ACC112 (cell line): ENCODE measurements around the gene DNM1.
"Not testable (repeated sequence)": the region's sequence is repeated elsewhere in the genome, so short reads cannot be mapped to it uniquely, and the experiment has no call there.

Source experiments
- H2AFZ ChIP-seq: fragments of 200-600 bp; sonication (generic); one replicate; pipeline ENCODE4 v1.6.0; 2017; ENCODE audit warnings: antibody characterized with exemption, low read length; ENCODE audit not compliant: unreplicated experiment
- H3K27ac ChIP-seq: fragments of 200-600 bp; sonication (generic); 2 replicates; pipeline ENCODE4 v1.5.1; 2014; ENCODE audit warnings: low read depth, mild to moderate bottlenecking, antibody characterized with exemption, low read length, moderate library complexity
- H3K27me3 ChIP-seq: fragments of 200-600 bp; sonication (generic); 2 replicates; pipeline ENCODE4 v1.6.1; 2014; ENCODE audit warnings: mild to moderate bottlenecking, antibody characterized with exemption, low read length, moderate library complexity, mixed read lengths; ENCODE audit not compliant: insufficient read depth
- H3K36me3 ChIP-seq: fragments of 200-600 bp; sonication (generic); 2 replicates; pipeline ENCODE4 v1.6.1; 2016; ENCODE audit warnings: mild to moderate bottlenecking, antibody characterized with exemption, low read length, moderate library complexity, mixed read lengths; ENCODE audit not compliant: insufficient read depth
- H3K4me1 ChIP-seq: fragments of 200-600 bp; sonication (generic); one replicate; pipeline ENCODE4 v1.6.1; 2016; ENCODE audit warnings: low read length, mixed read lengths; ENCODE audit not compliant: insufficient read depth, unreplicated experiment, control insufficient read depth
- H3K4me3 ChIP-seq: fragments of 200-600 bp; sonication (generic); 2 replicates; pipeline ENCODE4 v1.5.1; 2014; ENCODE audit warnings: mild to moderate bottlenecking, low read depth, low read length
- H3K79me2 ChIP-seq: fragments of 200-600 bp; sonication (generic); one replicate; pipeline ENCODE4 v1.6.0; 2016; ENCODE audit warnings: low read length; ENCODE audit not compliant: control insufficient read depth, unreplicated experiment, insufficient read depth

DNM1 gene

GRCh38 chr9:128216781-128217553, 13.8 kb downstream of the DNM1 start:
- Histone ChIP-seq H3K4me1 (peaks cover 28% of the 10 kb centered on the region), H3K4me3 (no peak overlapping the region), H3K79me2 (no peaks in the 10 kb centered on the region), H3K36me3 (no peaks in the 10 kb centered on the region), H2AFZ (no peak overlapping the region), H3K27ac (peak overlapping the region; percentile 55), H3K27me3 (no peaks in the 10 kb centered on the region)

DNA sequence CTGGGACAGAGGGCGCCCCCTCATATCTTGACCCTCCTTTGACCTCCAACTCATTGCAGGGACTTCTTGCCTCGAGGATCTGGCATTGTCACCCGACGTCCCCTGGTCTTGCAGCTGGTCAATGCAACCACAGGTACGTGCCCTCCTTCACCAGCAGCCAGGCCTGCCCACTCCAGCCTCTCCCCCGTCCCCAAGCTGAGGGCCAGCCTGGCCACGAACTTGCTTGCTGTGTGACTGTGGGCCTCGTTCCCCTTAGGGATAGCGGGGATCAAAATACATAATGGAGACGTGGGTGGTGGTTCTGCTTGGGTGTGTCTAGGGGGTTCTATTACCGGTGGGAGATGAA, 15.0 kb downstream of the DNM1 start:
- Histone ChIP-seq H3K27me3 (no peaks in the 10 kb centered on the region), H3K4me1 (peaks cover 28% of the 10 kb centered on the region), H3K79me2 (no peaks in the 10 kb centered on the region), H3K36me3 (no peaks in the 10 kb centered on the region), H2AFZ (no peak overlapping the region), H3K27ac (no peak overlapping the region), H3K4me3 (no peak overlapping the region)

DNA sequence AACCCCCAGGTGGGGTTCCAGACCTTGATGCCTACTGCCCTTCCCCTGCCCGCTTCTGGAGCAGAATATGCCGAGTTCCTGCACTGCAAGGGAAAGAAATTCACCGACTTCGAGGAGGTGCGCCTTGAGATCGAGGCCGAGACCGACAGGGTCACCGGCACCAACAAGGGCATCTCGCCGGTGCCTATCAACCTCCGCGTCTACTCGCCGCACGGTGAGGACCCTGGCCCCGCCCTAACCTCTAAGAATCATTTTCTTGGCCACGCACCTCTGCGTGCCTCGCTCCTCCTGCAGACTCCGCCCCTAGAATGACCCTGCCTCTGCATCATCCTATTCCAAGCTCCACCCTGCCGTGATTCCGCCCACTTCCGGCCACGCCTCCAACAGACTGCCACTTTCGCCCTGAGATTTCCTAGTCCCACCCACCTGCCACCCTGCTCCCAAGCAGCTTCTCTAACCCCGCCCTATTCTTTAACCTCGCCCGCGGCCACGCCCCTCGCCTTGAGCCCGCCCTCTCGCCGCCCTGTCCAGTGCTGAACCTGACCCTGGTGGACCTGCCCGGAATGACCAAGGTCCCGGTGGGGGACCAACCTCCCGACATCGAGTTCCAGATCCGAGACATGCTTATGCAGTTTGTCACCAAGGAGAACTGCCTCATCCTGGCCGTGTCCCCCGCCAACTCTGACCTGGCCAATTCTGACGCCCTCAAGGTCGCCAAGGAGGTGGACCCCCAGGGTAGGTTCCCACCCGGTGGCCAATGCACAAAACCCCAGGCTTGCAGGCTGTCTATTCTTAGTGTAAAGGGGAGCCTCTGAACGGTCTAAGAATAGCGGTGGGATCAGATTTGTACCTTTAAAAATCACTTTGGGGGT, 15.6 kb downstream of the DNM1 start:
- H2AFZ ChIP-seq, result no peak overlapping the region
- no peaks in the 10 kb centered on the region for H3K79me2 ChIP-seq
- no peaks in the 10 kb centered on the region for H3K27me3 ChIP-seq
- H3K27ac ChIP-seq, result no peak overlapping the region
- no peak overlapping the region for H3K4me3 ChIP-seq
- peaks cover 28% of the 10 kb centered on the region for H3K4me1 ChIP-seq
- no peaks in the 10 kb centered on the region for H3K36me3 ChIP-seq

DNA sequence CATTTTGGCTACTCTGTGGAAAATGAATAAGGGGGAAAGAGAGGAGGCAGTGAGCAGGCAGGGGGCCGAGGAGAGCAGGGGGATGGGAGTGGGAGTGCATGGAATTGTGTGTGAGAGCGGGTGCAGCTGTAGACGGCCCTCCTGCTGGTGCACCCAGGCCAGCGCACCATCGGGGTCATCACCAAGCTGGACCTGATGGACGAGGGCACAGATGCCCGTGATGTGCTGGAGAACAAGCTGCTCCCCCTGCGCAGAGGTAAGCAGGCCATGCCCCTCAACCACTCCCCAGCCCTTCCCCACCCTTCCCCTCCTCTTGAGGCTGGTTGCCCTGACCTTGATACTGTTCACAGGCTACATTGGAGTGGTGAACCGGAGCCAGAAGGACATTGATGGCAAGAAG, 16.7 kb downstream of the DNM1 start:
- H3K79me2 ChIP-seq, result no peaks in the 10 kb centered on the region
- H3K4me1 ChIP-seq, result peaks cover 24% of the 10 kb centered on the region
- H3K27me3 ChIP-seq, result no peaks in the 10 kb centered on the region
- H3K36me3 ChIP-seq, result no peaks in the 10 kb centered on the region
- H3K27ac ChIP-seq, result no peak overlapping the region
- no peak overlapping the region for H3K4me3 ChIP-seq
- H2AFZ ChIP-seq, result no peak overlapping the region

DNA sequence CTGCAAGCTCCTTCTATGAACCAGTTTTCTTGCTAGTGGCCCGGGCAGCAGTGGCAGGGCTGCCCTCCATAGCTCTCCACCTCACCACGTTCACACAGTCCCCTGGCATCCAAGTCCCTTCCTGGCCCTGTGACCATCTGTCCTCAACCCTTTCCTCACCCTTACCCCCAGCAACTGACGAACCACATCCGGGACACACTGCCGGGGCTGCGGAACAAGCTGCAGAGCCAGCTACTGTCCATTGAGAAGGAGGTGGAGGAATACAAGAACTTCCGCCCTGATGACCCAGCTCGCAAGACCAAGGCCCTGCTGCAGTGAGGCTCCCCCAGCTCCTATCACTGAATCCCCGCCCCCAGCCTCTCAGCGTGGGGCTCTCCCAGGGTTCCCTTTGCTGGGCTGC, 18.8 kb downstream of the DNM1 start:
- no peak overlapping the region for H3K27ac ChIP-seq
- H3K36me3 ChIP-seq, result no peaks in the 10 kb centered on the region
- H2AFZ ChIP-seq, result no peak overlapping the region
- H3K4me3 ChIP-seq, result no peak overlapping the region
- no peaks in the 10 kb centered on the region for H3K27me3 ChIP-seq
- H3K4me1 ChIP-seq, result peaks cover 2% of the 10 kb centered on the region
- H3K79me2 ChIP-seq, result no peaks in the 10 kb centered on the region

- Histone ChIP-seq H3K27ac (no peak overlapping the region), H3K36me3 (no peaks in the 10 kb centered on the region), H3K27me3 (no peaks in the 10 kb centered on the region), H3K79me2 (no peaks in the 10 kb centered on the region), H3K4me3 (no peak overlapping the region), H3K4me1 (no peaks in the 10 kb centered on the region), H2AFZ (no peak overlapping the region)
These were observed 19.9 kb downstream of the DNM1 start for GRCh38 chr9:128222880-128223670.

- no peaks in the 10 kb centered on the region for H3K27me3 ChIP-seq
- H3K4me3 ChIP-seq, result no peak overlapping the region
- no peak overlapping the region for H3K27ac ChIP-seq
- no peak overlapping the region for H2AFZ ChIP-seq
- no peaks in the 10 kb centered on the region for H3K36me3 ChIP-seq
- no peaks in the 10 kb centered on the region for H3K79me2 ChIP-seq
- H3K4me1 ChIP-seq, result no peaks in the 10 kb centered on the region
These were observed 21.7 kb downstream of the DNM1 start for GRCh38 chr9:128224877-128225276.

DNA sequence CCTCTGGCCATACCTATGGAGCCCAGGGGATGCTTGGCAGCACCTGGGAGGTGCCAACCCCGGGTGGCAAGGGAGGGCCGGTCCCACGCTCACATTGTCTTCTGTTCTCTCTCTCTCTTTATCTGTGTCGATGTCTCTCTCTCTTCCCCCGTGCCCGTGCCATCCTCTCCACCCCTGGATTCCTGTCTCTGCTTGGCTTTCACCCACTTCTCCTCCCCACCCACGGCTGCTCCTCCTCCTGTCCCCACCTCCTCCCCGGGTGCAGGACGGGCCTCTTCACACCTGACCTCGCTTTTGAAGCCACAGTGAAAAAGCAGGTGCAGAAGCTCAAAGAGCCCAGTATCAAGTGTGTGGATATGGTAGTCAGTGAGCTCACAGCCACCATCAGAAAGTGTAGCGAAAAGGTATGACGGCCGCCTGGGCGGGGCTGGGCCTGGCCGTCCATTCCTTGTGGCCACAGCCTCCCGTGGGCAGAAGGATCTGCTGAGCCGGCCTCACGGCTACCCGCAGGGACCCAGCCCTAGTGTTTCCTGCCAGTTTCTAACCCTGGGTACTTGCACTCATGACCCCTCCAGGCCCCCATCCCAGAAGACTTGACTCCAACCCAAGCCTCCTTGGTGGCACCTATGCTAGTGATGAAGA, 22.7 kb downstream of the DNM1 start:
- no peak overlapping the region for H3K4me3 ChIP-seq
- H3K27me3 ChIP-seq, result no peaks in the 10 kb centered on the region
- H3K79me2 ChIP-seq, result no peaks in the 10 kb centered on the region
- no peaks in the 10 kb centered on the region for H3K36me3 ChIP-seq
- H3K27ac ChIP-seq, result no peak overlapping the region
- no peaks in the 10 kb centered on the region for H3K4me1 ChIP-seq
- H2AFZ ChIP-seq, result no peak overlapping the region

- no peak overlapping the region for H3K27ac ChIP-seq
- H3K4me3 ChIP-seq, result no peak overlapping the region
- H3K79me2 ChIP-seq, result no peaks in the 10 kb centered on the region
- no peaks in the 10 kb centered on the region for H3K27me3 ChIP-seq
- H3K4me1 ChIP-seq, result no peaks in the 10 kb centered on the region
- H2AFZ ChIP-seq, result no peak overlapping the region
- no peaks in the 10 kb centered on the region for H3K36me3 ChIP-seq
These were observed 23.2 kb downstream of the DNM1 start for GRCh38 chr9:128226412-128226801.

GRCh38 chr9:128230897-128231296, 27.7 kb downstream of the DNM1 start:
- not testable (repeated sequence) for H3K4me3 ChIP-seq, H3K79me2 ChIP-seq, H3K4me1 ChIP-seq, H2AFZ ChIP-seq, H3K27me3 ChIP-seq, H3K36me3 ChIP-seq, H3K27ac ChIP-seq
